Effector memory CD4-positive, alpha-beta T cell (primary cell): ENCODE measurements around the gene DISC1.

Experiments
- DNase-seq, 3 donors: peaks; one replicate each; pipeline ENCODE4 v3.0.0-alpha.2; 2020
- H3K27ac ChIP-seq: 2 replicates; pipeline ENCODE4 v1.7.0; 2013; ENCODE audit warnings: mild to moderate bottlenecking, low read length, moderate library complexity; ENCODE audit not compliant: insufficient read depth, poor library complexity, severe bottlenecking
- H3K27me3 ChIP-seq: replicated peaks from 2 replicates; pipeline ENCODE4 v1.7.0; 2013; ENCODE audit warnings: mild to moderate bottlenecking, low read length; ENCODE audit not compliant: insufficient read depth, control insufficient read depth, poor library complexity, severe bottlenecking
- H3K36me3 ChIP-seq: 2 replicates; pipeline ENCODE4 v1.7.0; 2013; ENCODE audit warnings: mild to moderate bottlenecking, low read length, moderate library complexity; ENCODE audit not compliant: control insufficient read depth, insufficient read depth
- H3K4me1 ChIP-seq: 2 replicates; pipeline ENCODE4 v1.7.0; 2013; ENCODE audit warnings: low read length, mild to moderate bottlenecking; ENCODE audit not compliant: control insufficient read depth, insufficient read depth, poor library complexity, severe bottlenecking
- H3K4me3 ChIP-seq: 2 replicates; pipeline ENCODE4 v1.7.0; 2013; ENCODE audit warnings: low read length, low read depth, mild to moderate bottlenecking; ENCODE audit not compliant: insufficient read depth, poor library complexity, severe bottlenecking
- H3K9me3 ChIP-seq: 2 replicates; pipeline ENCODE4 v1.7.0; 2013; ENCODE audit warnings: mild to moderate bottlenecking, low read length, moderate library complexity; ENCODE audit not compliant: control insufficient read depth

The DISC1 gene

DNA sequence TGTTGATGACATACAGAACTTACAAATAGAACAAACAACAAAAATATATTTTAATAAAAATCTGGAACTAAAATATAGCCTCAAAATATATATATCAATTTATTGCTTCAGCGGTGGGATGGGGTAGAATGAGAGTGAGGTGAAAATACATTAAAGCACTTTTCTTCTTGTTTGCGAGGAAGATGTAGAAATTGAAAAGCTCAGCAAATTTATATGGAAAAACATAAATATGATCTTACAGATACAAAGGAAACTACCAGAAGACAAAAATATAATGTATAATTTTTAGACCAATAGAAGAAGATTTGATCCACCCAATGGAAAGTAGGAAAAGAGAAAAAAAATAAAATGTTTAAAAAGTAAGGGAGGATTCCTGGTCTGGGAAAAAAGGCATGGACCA, 372.2 kb downstream of the DISC1 start:
- H3K4me1 ChIP-seq = no peaks in the 10 kb centered on the region
- no peaks in the 10 kb centered on the region for H3K36me3 ChIP-seq
- H3K27ac ChIP-seq = no peak overlapping the region
- no peak overlapping the region for H3K4me3 ChIP-seq
- no peak for DNase-seq
- no peaks in the 10 kb centered on the region for H3K27me3 ChIP-seq
- no peaks in the 10 kb centered on the region for H3K9me3 ChIP-seq

DNA sequence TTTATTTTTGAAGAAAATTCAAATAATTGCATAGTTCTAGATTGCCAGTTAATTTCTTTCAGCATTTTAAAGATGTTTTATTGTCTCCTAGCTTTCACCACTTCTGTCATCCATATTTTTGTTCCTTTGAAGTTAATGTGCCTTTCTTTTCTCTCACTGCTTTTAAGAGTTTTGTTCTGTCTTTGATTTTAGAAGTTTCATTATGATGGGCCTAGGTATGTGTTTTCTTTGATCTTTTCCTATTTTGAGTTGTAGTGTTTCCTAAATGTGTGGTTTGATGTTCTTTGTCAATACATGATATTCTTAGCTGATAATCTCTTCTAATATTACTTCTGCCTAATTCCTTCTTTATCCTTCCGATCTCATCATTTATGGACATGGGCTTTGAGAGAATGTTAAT, 378.7 kb downstream of the DISC1 start:
- no peak overlapping the region for H3K27ac ChIP-seq
- no peak for DNase-seq
- H3K27me3 ChIP-seq = no peaks in the 10 kb centered on the region
- H3K9me3 ChIP-seq = no peaks in the 10 kb centered on the region
- H3K36me3 ChIP-seq = peaks cover 3% of the 10 kb centered on the region
- H3K4me1 ChIP-seq = no peaks in the 10 kb centered on the region
- no peak overlapping the region for H3K4me3 ChIP-seq

DNA sequence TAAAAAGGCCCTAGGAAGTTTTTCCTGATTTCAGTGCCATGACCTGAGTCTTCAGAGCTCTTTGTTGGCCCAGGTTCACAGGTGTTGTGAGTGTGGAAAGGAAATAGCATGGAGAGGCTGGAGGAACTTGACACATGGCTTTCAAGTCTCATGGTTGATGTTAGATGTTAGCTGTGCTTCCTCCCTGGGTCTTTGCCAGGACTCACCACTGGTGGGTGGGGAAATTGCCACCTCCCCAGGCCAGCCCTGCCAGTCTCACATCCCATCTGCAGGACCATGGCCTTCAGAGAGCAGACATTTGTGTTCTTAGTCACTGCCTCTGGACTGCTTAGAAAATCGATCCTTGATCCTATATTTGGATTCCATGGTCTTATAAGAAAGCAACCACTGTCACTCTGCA, 383.2 kb downstream of the DISC1 start:
- no peak overlapping the region for H3K27ac ChIP-seq
- no peak overlapping the region for H3K4me3 ChIP-seq
- H3K36me3 ChIP-seq = peaks cover 4% of the 10 kb centered on the region
- no peak for DNase-seq
- no peaks in the 10 kb centered on the region for H3K9me3 ChIP-seq
- H3K27me3 ChIP-seq = no peaks in the 10 kb centered on the region
- H3K4me1 ChIP-seq = no peaks in the 10 kb centered on the region

DNA sequence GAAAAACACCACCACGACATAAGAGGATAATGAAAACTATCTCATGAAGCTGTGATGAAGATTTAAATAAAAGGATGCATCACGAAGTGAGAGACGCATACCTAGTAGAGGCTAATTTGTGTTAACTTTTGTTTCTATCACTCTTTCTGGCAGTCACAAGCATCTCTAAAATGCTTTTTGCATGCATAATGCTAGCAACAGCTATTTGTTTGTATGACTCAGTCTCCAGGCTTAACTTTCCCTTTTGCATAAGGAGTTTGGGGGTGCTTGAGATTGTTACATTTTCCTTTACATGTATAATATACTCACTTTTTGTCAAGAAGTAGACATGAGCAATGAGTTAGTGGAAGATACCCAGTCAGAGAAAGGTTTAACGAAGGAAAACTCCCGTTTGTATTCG, 385.4 kb downstream of the DISC1 start:
- Histone ChIP-seq H3K9me3 (no peaks in the 10 kb centered on the region), H3K4me1 (no peaks in the 10 kb centered on the region), H3K27me3 (no peaks in the 10 kb centered on the region), H3K27ac (no peak overlapping the region), H3K36me3 (peaks cover 4% of the 10 kb centered on the region), H3K4me3 (no peak overlapping the region)
- DNase-seq = no peak

DNA sequence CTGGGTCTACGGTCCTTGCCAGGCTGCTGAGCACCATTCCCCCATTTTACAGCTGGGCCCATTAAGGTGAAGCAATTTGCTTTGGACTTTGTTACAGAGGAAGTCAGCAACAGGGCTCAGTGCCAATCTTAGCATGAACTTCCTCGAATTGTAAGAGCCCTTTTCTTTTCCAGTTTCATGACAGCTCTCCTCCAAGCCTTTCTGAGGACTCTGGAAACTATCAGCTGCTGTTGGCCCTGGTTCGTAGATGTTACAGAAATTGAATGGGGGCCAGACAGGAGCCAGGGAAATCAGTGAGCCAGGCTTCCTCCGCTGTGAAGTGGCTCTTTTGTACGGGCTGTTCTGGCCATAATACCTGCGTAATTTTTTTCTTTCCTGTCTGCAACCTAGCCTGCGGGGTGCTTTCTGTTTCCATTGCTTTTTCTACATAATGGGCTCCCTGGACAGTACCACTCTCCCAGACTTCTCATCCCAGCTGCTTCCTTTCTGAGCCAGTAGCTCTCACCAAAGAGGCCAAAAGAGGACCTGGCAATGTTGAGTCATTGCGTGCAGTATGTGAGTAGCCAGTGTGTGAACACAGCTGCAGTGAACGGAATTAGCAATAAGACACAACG, 386.3 kb downstream of the DISC1 start:
- no peak overlapping the region for H3K27ac ChIP-seq
- H3K9me3 ChIP-seq = no peaks in the 10 kb centered on the region
- no peak overlapping the region for H3K4me3 ChIP-seq
- DNase-seq = no peak
- no peaks in the 10 kb centered on the region for H3K4me1 ChIP-seq
- H3K36me3 ChIP-seq = peaks cover 4% of the 10 kb centered on the region
- no peaks in the 10 kb centered on the region for H3K27me3 ChIP-seq

DNA sequence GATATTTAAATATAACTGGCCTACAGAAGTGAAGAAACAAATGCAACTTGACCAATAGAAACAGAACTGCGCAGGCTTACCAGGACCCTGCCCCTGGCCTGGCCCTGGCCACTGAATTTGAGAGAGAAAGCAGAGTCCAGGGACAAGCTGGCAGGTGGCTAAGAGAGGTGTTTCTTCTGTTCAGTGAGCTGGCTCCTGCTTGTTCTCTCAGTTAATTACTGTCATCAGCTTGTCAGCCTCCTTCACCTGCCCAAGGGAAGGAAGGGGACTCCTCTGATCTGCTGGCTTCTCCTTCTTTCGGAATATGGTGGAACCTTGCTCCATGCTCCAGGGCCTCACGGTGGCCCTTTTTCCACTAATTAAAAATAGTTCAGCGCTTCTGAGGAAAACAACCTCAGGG, 388.4 kb downstream of the DISC1 start:
- H3K9me3 ChIP-seq = no peaks in the 10 kb centered on the region
- H3K27me3 ChIP-seq = no peaks in the 10 kb centered on the region
- H3K4me1 ChIP-seq = no peaks in the 10 kb centered on the region
- H3K36me3 ChIP-seq = peaks cover 4% of the 10 kb centered on the region
- no peak for DNase-seq
- H3K27ac ChIP-seq = no peak overlapping the region
- no peak overlapping the region for H3K4me3 ChIP-seq

DNA sequence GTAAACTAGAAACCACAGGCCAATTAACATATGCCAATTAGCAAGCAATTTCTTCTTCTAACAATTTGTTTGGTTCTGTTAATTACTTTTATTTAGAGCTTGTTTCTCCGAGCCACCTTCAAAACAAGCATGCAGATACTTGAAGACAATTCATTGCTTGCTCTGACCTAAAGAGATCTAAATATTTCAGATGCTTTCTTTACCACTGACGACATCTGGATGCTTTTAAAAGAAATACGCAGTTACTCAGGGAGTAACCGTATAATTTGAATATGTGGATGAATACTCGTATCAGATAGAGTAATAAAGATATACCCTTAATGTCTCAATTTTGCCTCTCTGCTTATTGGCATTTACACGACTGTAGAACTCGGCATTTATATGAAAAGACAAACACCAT, 390.0 kb downstream of the DISC1 start:
- Histone ChIP-seq H3K27me3 (no peaks in the 10 kb centered on the region), H3K9me3 (no peaks in the 10 kb centered on the region), H3K36me3 (no peaks in the 10 kb centered on the region), H3K4me3 (no peak overlapping the region), H3K27ac (no peak overlapping the region), H3K4me1 (no peaks in the 10 kb centered on the region)
- DNase-seq = no peak

DNA sequence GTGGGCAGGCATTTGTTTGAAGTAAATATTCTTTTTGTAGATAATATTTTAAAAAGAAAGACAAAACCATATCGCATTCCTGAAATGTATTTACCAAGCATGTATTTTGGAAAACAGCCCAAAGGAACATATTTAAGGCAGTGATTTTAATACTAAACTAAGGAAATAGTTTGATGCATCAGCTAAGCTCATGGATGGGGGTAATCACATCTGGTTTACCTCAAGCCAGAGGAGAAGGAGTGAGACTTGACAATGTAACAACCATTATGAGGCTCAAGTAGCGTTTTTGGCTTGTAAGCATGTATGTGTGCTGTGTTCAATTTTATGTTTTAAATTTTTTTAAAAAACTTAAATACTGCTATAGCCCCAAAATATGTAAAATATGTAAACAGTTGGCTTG, 390.5 kb downstream of the DISC1 start:
- Histone ChIP-seq H3K4me1 (no peaks in the 10 kb centered on the region), H3K27ac (no peak overlapping the region), H3K36me3 (no peaks in the 10 kb centered on the region), H3K9me3 (no peaks in the 10 kb centered on the region), H3K4me3 (no peak overlapping the region), H3K27me3 (no peaks in the 10 kb centered on the region)
- no peak for DNase-seq

DNA sequence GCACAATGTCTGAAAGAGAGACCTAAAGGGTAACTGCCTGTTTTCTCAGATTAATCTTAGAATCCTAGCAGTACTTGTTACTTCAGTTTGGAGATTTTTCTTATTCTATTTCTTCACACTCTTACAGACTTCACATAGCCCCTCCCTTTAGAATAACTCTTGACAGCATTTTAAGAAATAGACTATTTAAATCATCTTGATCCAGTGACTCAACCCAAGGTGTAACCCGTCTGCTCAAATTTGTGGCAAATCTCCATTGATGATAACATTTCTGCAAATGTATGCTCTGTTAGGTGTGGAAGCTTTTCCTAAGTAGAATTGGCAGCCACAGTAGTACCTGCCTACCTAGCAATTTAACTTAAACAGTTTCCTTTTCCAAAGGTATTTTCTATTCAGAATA, 391.2 kb downstream of the DISC1 start:
- DNase-seq = no peak
- Histone ChIP-seq H3K9me3 (no peaks in the 10 kb centered on the region), H3K27ac (no peak overlapping the region), H3K4me3 (no peak overlapping the region), H3K27me3 (no peaks in the 10 kb centered on the region), H3K4me1 (no peaks in the 10 kb centered on the region), H3K36me3 (no peaks in the 10 kb centered on the region)

DNA sequence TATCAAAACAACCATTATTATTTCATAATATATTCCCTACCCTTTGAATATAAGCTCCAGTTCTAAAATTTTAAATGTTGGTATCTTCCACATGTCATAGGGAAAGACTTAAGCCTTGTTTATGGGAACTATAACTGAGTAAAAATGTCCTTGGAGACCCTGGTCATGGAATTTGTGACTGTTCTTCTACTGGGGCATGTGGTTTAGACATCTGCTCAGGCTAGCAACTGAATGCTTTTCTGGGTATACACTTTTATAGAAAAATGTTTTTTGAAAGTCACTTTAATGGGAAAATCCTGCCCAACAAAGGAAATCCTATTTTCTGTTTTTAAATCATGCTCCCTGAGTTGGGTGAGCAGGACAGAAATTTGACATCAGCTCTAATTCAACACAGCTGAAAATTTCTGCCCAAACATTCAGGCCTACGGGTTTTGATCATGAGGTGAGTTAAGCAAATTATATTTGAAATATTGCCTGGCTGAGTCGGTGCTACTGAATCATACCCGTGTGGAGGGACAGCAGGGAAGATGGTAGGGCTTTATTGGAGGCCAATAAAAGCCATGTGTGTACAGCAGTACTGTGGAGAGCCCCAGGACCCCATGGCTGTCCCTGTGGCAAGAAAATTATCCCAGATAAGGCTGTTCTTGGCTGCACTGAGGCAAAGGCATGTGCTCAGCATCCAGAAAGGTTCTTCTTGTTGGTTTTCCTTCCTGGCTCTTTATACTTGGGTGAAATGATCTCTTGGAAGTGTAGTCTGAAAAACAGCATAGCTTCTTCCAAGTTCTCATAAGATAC, 391.8 kb downstream of the DISC1 start:
- no peak overlapping the region for H3K4me3 ChIP-seq
- H3K27me3 ChIP-seq = no peaks in the 10 kb centered on the region
- no peaks in the 10 kb centered on the region for H3K4me1 ChIP-seq
- no peak for DNase-seq
- no peaks in the 10 kb centered on the region for H3K36me3 ChIP-seq
- no peaks in the 10 kb centered on the region for H3K9me3 ChIP-seq
- no peak overlapping the region for H3K27ac ChIP-seq
